Activated CD4-positive, alpha-beta T cell treated with anti-CD3 and anti-CD28 coated beads, Interleukin-2, amount 10 ng/mL, durations not matched to agents 7 days and 5 days (primary cell): ENCODE measurements around the gene ELFN2. TPM values are rescaled to one million over a fixed set of nuclear protein-coding genes. Genes with fewer than 3 reads are reported as not detected.
"Not testable (repeated sequence)": the region's sequence is repeated elsewhere in the genome, so short reads cannot be mapped to it uniquely, and the experiment has no call there.

Experiments used
- CTCF ChIA-PET: fragments of 350-600 bp; sonication (Branson Sonifier 250); formaldehyde crosslinking; loops from one replicate; lab custom pipeline; 2021; ENCODE audit warnings: antibody characterized with exemption; lab: Charles Lee
- POLR2A ChIA-PET: fragments of 350-600 bp; sonication (Branson Sonifier 250); formaldehyde crosslinking; loops from one replicate; lab custom pipeline; 2021; ENCODE audit warnings: antibody characterized with exemption; lab: Charles Lee
- DNase-seq: peaks from one replicate; pipeline ENCODE4 v3.0.0-alpha.2; 2020
- H3K27ac Mint-ChIP-seq: one replicate; pipeline ENCODE4 v1.8.0; 2021; ENCODE audit warnings: mild to moderate bottlenecking, moderate library complexity, mixed read lengths
- H3K27me3 Mint-ChIP-seq: one replicate; pipeline ENCODE4 v1.8.0; 2021; ENCODE audit warnings: mixed read lengths
- H3K36me3 Mint-ChIP-seq: one replicate; pipeline ENCODE4 v1.8.0; 2021; ENCODE audit warnings: low read depth, mixed read lengths
- H3K4me1 Mint-ChIP-seq: one replicate; pipeline ENCODE4 v1.8.0; 2021; ENCODE audit warnings: mixed read lengths
- H3K4me3 Mint-ChIP-seq: one replicate; pipeline ENCODE4 v1.8.0; 2021; ENCODE audit warnings: mild to moderate bottlenecking, moderate library complexity, mixed read lengths
- H3K9me3 Mint-ChIP-seq: one replicate; pipeline ENCODE4 v1.8.0; 2021; ENCODE audit warnings: mixed read lengths
- total RNA-seq, 2 experiments: library from RNA; stranded (reverse); gene quantifications; one replicate each; pipeline ENCODE4 v1.2.3, GENCODE V29; 2021

ELFN2 gene, protein sequence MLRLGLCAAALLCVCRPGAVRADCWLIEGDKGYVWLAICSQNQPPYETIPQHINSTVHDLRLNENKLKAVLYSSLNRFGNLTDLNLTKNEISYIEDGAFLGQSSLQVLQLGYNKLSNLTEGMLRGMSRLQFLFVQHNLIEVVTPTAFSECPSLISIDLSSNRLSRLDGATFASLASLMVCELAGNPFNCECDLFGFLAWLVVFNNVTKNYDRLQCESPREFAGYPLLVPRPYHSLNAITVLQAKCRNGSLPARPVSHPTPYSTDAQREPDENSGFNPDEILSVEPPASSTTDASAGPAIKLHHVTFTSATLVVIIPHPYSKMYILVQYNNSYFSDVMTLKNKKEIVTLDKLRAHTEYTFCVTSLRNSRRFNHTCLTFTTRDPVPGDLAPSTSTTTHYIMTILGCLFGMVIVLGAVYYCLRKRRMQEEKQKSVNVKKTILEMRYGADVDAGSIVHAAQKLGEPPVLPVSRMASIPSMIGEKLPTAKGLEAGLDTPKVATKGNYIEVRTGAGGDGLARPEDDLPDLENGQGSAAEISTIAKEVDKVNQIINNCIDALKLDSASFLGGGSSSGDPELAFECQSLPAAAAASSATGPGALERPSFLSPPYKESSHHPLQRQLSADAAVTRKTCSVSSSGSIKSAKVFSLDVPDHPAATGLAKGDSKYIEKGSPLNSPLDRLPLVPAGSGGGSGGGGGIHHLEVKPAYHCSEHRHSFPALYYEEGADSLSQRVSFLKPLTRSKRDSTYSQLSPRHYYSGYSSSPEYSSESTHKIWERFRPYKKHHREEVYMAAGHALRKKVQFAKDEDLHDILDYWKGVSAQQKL
- total RNA-seq = under 1 TPM; 0.10 to 0.23 TPM

DNA sequence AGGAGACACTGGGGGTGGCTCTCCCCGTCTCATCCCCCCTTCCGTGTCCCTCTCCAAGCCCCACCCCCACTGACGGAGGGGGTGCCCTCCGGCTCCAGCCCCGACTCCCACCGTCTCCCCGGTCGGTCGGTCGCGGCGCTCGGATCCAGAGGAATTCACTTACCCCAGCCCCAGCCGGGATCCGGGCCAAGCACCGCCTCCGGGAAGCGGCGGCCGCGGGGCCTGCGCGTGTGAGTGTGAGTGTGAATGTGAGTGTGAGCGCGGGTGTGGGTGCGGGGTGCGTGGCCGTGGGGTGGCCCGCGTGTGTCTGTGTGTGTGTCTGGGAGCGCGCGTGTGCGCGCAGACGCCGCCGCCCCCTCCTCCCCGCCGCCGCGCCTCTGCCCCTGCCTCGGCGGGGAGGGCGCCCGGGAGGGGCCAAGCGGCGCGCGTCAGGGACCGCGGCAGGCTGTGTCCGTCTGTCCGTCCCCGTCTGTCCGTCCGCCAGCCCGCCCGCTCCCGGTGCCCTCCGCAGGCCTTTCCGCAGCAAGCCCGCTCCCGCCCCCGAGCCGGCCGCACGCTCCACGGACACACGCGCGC, at the start of gene ELFN2:
ELFN2 (minus strand) TSS at position 345 of the 576 bp plus-strand sequence. CDS start 51,945 bp downstream, outside the sequence.
- ChIA-PET CTCF (interaction anchor here (0.6 to 2.7 kb wide), 2 partner anchors 11 to 1514 kb away, joined by 3 to 11 read pairs; no protein-coding TSS in a partner anchor), POLR2A (no interaction called here)
- no peaks in the 10 kb centered on the region for H3K9me3 Mint-ChIP-seq
- DNase-seq = no peak
- H3K4me3 Mint-ChIP-seq = no peak within 1 kb of the TSS
- peaks cover 11% of the 10 kb centered on the region for H3K4me1 Mint-ChIP-seq
- H3K27ac Mint-ChIP-seq = no peak within 1 kb of the TSS
- H3K36me3 Mint-ChIP-seq = no peaks in the 10 kb centered on the region
- peaks cover 54% of the 10 kb centered on the region for H3K27me3 Mint-ChIP-seq

DNA sequence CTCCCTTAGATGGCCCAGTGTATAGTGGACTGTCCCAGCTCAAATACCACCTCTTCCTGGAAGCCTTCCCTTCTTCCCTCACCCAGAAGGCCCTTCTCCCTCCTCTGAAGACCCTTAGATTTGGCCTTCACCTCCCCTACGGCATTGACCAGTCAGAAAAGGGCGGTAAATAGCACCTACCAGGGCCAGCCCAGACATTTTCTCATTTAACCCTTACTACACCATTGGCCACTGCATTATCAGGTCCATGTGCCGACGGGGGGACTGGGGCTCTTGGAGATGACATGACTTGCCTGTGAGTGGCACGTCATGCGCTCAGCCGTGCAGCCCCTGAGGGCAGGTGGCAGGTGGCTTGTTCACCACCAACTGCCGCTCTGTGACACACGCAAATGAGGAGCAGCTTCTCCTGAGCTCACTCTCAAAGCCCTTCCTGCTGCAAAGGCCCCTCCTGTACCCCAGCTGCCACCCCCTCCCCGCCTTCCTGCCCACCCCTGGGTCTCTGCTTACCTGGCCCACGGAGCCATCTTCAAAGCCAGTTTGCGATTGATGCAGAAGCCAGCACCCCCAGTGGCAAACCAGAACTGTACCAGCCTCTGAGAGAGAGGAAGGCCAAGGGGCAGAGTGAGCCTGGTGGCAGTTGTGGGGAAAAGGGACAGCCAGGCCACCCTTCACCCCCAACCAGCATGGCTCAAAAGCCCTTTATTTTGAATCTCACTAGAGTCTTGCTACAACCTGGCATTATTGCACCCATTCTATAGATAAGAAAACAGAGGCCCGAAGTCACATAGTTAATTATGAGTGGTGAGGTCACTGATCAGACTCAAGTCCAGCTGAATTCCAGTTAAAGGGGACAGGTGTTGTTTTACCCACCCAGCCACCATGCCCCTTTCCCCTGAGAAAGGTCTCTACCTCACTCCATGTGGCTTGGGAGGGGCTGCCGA, 49.4 kb upstream of the ELFN2 start:
- DNase-seq = no peak
- Mint-ChIP-seq H3K4me1 (peaks cover 14% of the 10 kb centered on the region), H3K4me3 (no peak overlapping the region), H3K27ac (no peak overlapping the region), H3K9me3 (no peaks in the 10 kb centered on the region), H3K27me3 (no peaks in the 10 kb centered on the region), H3K36me3 (peaks cover 41% of the 10 kb centered on the region)
- POLR2A ChIA-PET = no interaction called here
- CTCF ChIA-PET = no interaction called here

DNA sequence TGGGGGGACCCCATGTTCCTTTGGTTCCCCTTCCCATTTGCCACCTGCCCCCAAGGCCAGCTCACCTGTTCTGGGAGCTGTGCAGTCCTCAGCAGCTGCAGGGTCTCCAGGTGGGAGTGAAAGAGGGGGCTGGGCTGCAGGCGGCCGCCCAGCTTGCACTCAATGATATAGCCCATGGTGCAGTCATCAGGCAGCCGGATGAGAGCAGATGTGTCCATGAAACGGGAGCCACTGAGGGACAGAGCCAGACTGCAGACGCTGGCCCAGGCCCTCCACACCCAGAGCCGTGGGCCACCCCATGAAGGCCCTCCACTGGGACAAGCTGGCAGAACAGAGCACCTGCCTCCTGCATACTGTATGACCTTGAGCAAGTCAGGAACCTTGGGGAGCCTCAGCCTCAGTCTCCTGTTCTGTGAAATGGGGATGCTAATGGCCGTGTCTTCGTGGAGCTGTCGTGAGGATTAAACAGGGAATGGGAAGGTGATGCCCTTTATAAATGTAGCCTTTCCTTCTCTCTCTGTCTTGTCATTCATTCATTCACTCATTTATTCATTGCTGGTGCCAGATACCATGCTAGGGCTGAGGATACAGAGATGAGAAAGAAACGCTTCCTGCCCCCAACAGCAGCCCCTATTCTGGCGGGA, 47.3 kb upstream of the ELFN2 start:
- Mint-ChIP-seq H3K27ac (peak overlapping the region; percentile 69), H3K36me3 (peaks cover 49% of the 10 kb centered on the region), H3K9me3 (no peaks in the 10 kb centered on the region), H3K4me1 (peaks cover 5% of the 10 kb centered on the region), H3K4me3 (no peak overlapping the region), H3K27me3 (no peaks in the 10 kb centered on the region)
- ChIA-PET POLR2A (no interaction called here), CTCF (interaction anchor here (1.0 kb wide), 1 partner anchor 9 kb away, joined by 3 read pairs; no protein-coding TSS in a partner anchor)
- DNase-seq = no peak

DNA sequence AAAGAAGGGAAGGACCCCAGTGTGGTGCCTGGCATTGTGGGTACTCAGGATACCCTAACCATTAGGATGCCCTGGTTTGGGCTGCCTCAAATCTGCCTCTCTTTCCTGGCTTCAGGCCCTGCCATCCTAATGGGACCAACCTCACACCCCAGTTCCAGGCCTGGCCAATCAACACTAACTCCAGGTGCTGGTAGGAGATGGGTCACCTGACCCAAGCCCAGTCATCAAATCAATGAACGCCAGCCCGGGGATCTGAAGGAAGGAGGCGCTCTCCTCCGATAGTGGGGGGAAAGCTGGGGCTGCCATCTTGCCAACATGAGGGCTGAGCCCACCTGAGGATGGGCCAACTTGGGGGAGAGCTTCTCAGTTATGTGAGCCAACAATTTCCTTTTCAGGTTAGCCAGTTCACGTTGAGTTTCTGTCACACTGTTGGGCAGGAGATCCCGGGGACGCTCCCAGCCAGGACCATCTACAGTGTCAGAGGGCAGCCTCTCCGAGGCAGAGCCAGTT, 46.2 kb upstream of the ELFN2 start:
- Mint-ChIP-seq H3K9me3 (no peaks in the 10 kb centered on the region), H3K4me1 (peaks cover 5% of the 10 kb centered on the region), H3K4me3 (no peak overlapping the region), H3K27ac (no peak overlapping the region), H3K27me3 (no peaks in the 10 kb centered on the region), H3K36me3 (peaks cover 52% of the 10 kb centered on the region)
- ChIA-PET POLR2A (no interaction called here), CTCF (interaction anchor here (0.5 to 2.2 kb wide), 4 partner anchors 8 to 133 kb away, joined by 3 to 5 read pairs (median 4); no protein-coding TSS in a partner anchor)
- DNase-seq = no peak

DNA sequence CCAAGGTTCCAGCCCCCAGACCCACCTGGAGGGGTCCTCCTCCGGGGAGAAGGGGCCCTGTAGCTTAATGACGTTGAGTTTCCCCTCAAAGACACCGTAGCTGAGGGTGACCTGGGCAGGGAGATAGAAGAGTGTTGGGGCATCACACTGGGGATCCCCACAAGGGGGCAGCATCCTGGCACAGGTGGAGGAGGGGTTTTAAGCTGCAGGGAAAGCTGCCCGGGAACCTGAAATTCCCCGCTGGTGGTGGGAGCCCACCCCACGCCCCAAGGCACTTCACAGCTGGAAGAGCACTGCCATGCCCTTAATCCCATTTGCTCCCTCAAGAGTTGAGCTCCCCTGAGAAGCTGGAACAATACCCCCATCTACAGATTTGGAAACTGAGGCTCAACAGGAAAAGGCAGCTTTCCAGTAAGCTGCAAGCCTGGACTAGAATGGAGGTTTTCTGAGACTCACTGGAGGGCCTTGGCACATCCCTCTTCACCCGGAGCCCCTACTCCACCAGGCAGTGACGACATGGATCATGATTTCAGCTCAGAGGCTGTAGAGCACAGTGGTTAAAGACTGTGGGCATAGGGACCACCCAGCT, 45.2 kb upstream of the ELFN2 start:
- ChIA-PET CTCF (interaction anchor here (0.5 to 2.2 kb wide), 17 partner anchors 10 to 289 kb away, joined by 3 to 13 read pairs (median 4); partner anchors contain the start of gene RAC2), POLR2A (no interaction called here)
- Mint-ChIP-seq H3K9me3 (no peaks in the 10 kb centered on the region), H3K4me1 (peaks cover 5% of the 10 kb centered on the region), H3K27me3 (no peaks in the 10 kb centered on the region), H3K27ac (no peak overlapping the region), H3K4me3 (no peak overlapping the region), H3K36me3 (peaks cover 53% of the 10 kb centered on the region)
- DNase-seq = peak; percentile 53

DNA sequence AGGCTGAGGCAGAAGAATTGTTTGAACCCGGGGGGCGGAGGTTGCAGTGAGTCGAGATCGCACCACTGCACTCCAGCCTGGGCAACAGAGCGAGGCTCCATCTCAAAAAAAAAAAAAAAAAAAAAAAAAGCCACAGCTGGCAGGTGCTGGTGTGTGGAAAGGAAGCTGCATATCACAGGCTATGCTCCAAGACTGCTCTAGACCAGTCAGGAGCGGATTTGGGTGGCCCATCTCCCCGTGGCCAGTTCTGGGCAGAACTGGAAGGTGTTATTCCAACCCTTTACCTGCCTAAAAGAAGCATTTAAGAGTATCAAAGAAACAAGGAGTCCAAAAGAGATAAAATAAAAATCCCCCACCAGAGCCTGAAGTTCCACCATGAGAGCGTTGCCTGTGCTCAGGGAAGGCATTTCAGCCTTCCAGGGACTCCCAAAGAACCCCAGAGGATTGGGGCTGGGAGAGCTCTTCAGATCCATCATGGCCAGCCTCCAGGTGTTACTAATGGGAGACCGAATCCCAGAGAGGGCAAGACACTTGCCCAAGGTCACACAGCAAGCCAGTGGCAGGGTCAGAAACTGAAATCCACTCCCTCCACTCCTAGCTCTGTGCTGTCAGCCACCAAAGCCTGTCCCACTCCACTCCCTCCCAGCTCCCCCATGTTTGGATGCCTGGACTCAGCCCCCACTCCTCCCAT, 44.6 kb upstream of the ELFN2 start:
- Mint-ChIP-seq H3K4me1 (peaks cover 4% of the 10 kb centered on the region), H3K4me3 (no peak overlapping the region), H3K27me3 (no peaks in the 10 kb centered on the region), H3K9me3 (no peaks in the 10 kb centered on the region), H3K36me3 (peaks cover 47% of the 10 kb centered on the region), H3K27ac (no peak overlapping the region)
- ChIA-PET CTCF (interaction anchor here (0.5 to 2.2 kb wide), 16 partner anchors 10 to 289 kb away, joined by 3 to 13 read pairs (median 4); partner anchors contain the start of gene RAC2), POLR2A (no interaction called here)
- no peak for DNase-seq

DNA sequence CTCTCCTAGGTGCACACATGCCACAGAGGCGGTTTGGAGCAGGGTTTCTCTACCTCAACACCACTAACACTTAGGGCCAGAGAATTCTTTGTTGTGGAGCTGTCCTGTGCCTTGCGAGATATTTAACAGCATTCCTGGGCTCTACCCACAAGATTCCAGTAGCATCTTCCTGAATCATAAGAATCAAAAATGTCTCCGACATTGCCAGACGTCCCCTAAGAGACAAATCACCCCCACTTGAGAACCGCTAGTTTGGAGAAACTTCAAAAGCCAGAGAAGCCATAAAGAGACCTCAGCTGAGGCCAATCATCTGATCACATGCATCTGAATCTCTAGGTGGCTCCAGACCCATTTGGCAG, 42.8 kb upstream of the ELFN2 start:
- CTCF ChIA-PET = interaction anchor here (1.3 to 1.7 kb wide), 2 partner anchors 12 to 97 kb away, joined by 3 to 5 read pairs; no protein-coding TSS in a partner anchor
- Mint-ChIP-seq H3K27me3 (no peaks in the 10 kb centered on the region), H3K36me3 (peaks cover 52% of the 10 kb centered on the region), H3K27ac (no peak overlapping the region), H3K4me1 (peaks cover 6% of the 10 kb centered on the region), H3K9me3 (no peaks in the 10 kb centered on the region), H3K4me3 (no peak overlapping the region)
- POLR2A ChIA-PET = no interaction called here
- no peak for DNase-seq

DNA sequence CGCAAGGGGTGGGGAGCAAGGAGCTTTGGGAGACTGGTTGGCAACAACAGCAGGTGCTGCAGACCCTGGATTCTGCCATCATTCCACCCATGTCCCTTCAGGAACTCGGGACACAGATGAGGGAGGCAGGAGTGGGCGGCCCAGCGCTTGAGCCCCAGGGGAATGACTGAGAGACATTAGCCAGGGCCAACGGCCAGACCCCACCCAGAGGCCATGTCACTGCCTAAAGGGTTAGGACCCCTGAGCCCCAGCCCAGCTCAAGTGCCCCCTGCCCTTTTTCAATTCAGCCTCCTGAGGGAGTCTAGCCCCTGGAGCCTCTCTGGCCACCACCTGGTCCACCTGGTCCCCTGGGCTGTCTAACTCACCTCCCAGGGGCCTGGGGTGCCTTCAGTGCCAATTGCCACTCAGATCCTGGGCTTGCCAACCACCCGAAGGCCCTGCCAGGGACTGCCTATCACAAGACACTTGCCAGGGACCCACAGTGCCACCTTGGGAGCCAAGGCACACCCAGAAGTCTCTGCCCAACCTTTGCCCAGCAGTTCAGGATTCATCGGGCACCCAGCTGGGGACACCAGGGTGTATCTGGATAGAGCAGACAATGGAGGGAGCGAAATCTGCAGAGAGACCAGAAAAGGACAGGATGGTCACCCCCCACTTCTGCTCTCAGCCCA, 42.3 kb upstream of the ELFN2 start:
- no peak for DNase-seq
- Mint-ChIP-seq H3K36me3 (peaks cover 47% of the 10 kb centered on the region), H3K9me3 (no peaks in the 10 kb centered on the region), H3K27ac (peak overlapping the region; percentile 43), H3K4me1 (peaks cover 8% of the 10 kb centered on the region), H3K4me3 (no peak overlapping the region), H3K27me3 (no peaks in the 10 kb centered on the region)
- ChIA-PET POLR2A (no interaction called here), CTCF (interaction anchor here (1.3 to 1.7 kb wide), 2 partner anchors 12 to 98 kb away, joined by 3 to 5 read pairs; no protein-coding TSS in a partner anchor)

DNA sequence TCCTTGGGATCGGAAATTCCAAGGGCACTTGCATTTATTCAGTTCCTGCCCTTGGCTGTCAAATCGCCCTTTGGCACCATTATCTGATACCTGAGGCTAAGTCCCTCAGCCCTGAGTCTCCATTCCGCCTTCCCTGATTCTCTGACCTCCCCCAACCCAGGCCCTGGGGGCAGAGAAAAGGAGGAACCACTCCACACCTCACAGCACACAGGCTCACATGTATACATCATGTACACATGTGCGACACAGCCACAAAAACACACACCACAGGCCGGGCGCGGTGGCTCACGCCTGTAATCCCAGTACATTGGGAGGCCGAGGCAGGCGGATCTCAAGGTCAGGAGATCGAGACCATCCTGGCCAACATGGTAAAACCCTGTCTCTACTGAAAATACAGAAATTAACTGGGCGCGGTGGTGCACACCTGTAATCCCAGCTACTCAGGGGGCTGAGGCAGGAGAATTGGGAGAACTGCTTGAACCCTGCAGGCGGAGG, 41.0 kb upstream of the ELFN2 start:
- H3K27me3 Mint-ChIP-seq, H3K27ac Mint-ChIP-seq, DNase-seq: not testable (repeated sequence)

DNA sequence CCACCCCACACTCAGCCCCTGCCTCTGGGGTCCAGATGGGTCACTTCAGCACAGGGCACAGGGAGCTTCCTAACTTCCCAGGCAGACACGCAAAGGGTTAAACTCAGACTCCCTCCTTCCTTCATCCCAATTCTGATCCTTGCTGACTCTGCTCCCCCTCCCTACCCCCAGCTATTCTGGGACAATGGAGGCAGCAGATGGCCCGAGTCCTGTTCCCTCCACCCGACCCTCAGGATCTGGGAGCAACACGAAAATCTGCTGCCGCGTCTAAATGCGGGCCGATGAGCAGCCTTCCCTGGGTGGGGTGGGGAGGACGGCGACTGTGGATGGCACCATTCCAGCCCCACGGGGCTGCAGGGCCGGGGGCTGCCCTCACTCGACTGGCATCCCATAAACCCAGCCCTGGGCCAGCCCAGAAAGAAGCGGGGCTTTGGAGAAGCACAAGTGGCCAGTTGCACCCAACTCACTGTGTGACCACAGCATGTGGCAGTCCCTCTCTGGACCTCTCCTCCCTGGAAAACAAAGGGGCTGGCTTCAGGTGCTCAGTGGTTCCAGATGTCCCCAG, 40.2 kb upstream of the ELFN2 start:
- no peak for DNase-seq
- Mint-ChIP-seq H3K4me1 (peaks cover 9% of the 10 kb centered on the region), H3K27me3 (no peaks in the 10 kb centered on the region), H3K9me3 (no peaks in the 10 kb centered on the region), H3K4me3 (no peak overlapping the region), H3K27ac (no peak overlapping the region), H3K36me3 (peaks cover 39% of the 10 kb centered on the region)
- ChIA-PET POLR2A (no interaction called here), CTCF (interaction anchor here (0.7 kb wide), 1 partner anchor 150 kb away, joined by 3 read pairs; no protein-coding TSS in a partner anchor)

More for the DNA sequence above, 41.0 kb upstream of the ELFN2 start:
- POLR2A ChIA-PET, CTCF ChIA-PET, H3K4me1 Mint-ChIP-seq, H3K4me3 Mint-ChIP-seq, H3K9me3 Mint-ChIP-seq: not testable (repeated sequence)
- H3K36me3 Mint-ChIP-seq = peaks cover 44% of the 10 kb centered on the region
